Suprapubic skin (tissue), 4 donors: ENCODE measurements around the gene RSRC1. TPM values are rescaled to one million over a fixed set of nuclear protein-coding genes. Genes with fewer than 3 reads are reported as not detected.

Source experiments
- DNase-seq, 2 donors: peaks; one replicate each; pipeline ENCODE4 v3.0.0-alpha.2; 2019; ENCODE audit warnings: low spot score in 2 of 2
- H3K27ac ChIP-seq: fragments of 200-600 bp; sonication (generic); one replicate; pipeline ENCODE4 v1.5.1; 2019
- H3K27me3 ChIP-seq: fragments of 200-600 bp; sonication (generic); one replicate; pipeline ENCODE4 v1.5.1; 2019
- H3K36me3 ChIP-seq: fragments of 200-600 bp; sonication (generic); one replicate; pipeline ENCODE4 v1.5.1; 2019
- H3K4me1 ChIP-seq: fragments of 200-600 bp; sonication (generic); one replicate; pipeline ENCODE4 v1.5.1; 2019
- H3K4me3 ChIP-seq: fragments of 200-600 bp; sonication (generic); one replicate; pipeline ENCODE4 v1.5.1; 2019; ENCODE audit warnings: mild to moderate bottlenecking
- H3K9me3 ChIP-seq: fragments of 200-600 bp; sonication (generic); one replicate; pipeline ENCODE4 v1.5.1; 2019
- CTCF ChIP-seq, 2 donors: fragments of 200-600 bp in 1 of 2; fragments of 450-650 bp in 1 of 2; sonication (generic) in 1 of 2; IDR thresholded peaks; one replicate each; pipeline ENCODE4 v1.5.1; 2016 to 2019; ENCODE audit warnings: antibody characterized with exemption in 2 of 2, mild to moderate bottlenecking in 1 of 2, moderate library complexity in 1 of 2
- EP300 ChIP-seq: sonication (generic); formaldehyde crosslinking; IDR thresholded peaks from one replicate; pipeline ENCODE4 v1.6.1; 2017; ENCODE audit warnings: antibody characterized with exemption
- POLR2A ChIP-seq, 2 donors: fragments of 450-650 bp; IDR thresholded peaks; one replicate each; pipeline ENCODE4 v1.6.1; 2017; ENCODE audit warnings: antibody characterized with exemption in 2 of 2, mild to moderate bottlenecking in 2 of 2, moderate library complexity in 2 of 2
- POLR2AphosphoS5 ChIP-seq, 3 donors: sonication (generic); formaldehyde crosslinking; IDR thresholded peaks; one replicate each; pipeline ENCODE4 v1.6.1; 2017; ENCODE audit warnings: antibody characterized with exemption in 3 of 3
- WGBS: methylation state at CpG from one replicate; pipeline ENCODE4 v1.1.5; 2018; 5-methylcytosine and 5-hydroxymethylcytosine counted together
- total RNA-seq, 4 donors: library from RNA; depleted of rRNA; stranded (reverse); fragments of >200 nt; gene quantifications; one replicate each; pipeline ENCODE4 v1.1.0, GENCODE V29; 2016

Gene RSRC1
- total RNA-seq, 4 donors from 2014 or later: 20.4 to 33.2 (median 30.4) TPM

- Histone ChIP-seq H3K36me3 (no peaks in the 10 kb centered on the region), H3K4me1 (no peaks in the 10 kb centered on the region), H3K9me3 (no peaks in the 10 kb centered on the region), H3K4me3 (no peak overlapping the region), H3K27me3 (no peaks in the 10 kb centered on the region), H3K27ac (no peak overlapping the region)
- DNase-seq: no peak
- TF ChIP-seq POLR2A (IDR thresholded peaks at IDR 0.05) (no peak), EP300 (no peak), POLR2AphosphoS5 (IDR thresholded peaks at IDR 0.05) (no peak), CTCF (IDR thresholded peaks at IDR 0.05) (no peak)
- WGBS: 66% methylated on average over 2 of the region's 2 CpGs
Measured at GRCh38 chr3:158148218-158148617, 38.3 kb downstream of the RSRC1 start.

- Histone ChIP-seq H3K4me1 (no peaks in the 10 kb centered on the region), H3K27me3 (no peaks in the 10 kb centered on the region), H3K9me3 (no peaks in the 10 kb centered on the region), H3K27ac (no peak overlapping the region), H3K36me3 (no peaks in the 10 kb centered on the region), H3K4me3 (no peak overlapping the region)
- 76% methylated on average over 2 of the region's 2 CpGs for WGBS
- TF ChIP-seq POLR2AphosphoS5 (IDR thresholded peaks at IDR 0.05) (no peak), EP300 (no peak), CTCF (IDR thresholded peaks at IDR 0.05) (no peak), POLR2A (IDR thresholded peaks at IDR 0.05) (no peak)
- no peak for DNase-seq
Measured at GRCh38 chr3:158152186-158152585, 42.3 kb downstream of the RSRC1 start.

- H3K4me1 ChIP-seq: no peaks in the 10 kb centered on the region
- H3K27ac ChIP-seq: no peak overlapping the region
- no peak for DNase-seq
- TF ChIP-seq POLR2AphosphoS5 (IDR thresholded peaks at IDR 0.05): no peak
- no peaks in the 10 kb centered on the region for H3K27me3 ChIP-seq
- H3K9me3 ChIP-seq: no peaks in the 10 kb centered on the region
- no peak overlapping the region for H3K4me3 ChIP-seq
- H3K36me3 ChIP-seq: no peaks in the 10 kb centered on the region
Measured at GRCh38 chr3:158158969-158159368, 49.1 kb downstream of the RSRC1 start.

GRCh38 chr3:158159714-158160113, 49.8 kb downstream of the RSRC1 start:
- Histone ChIP-seq H3K9me3 (no peaks in the 10 kb centered on the region), H3K27me3 (no peaks in the 10 kb centered on the region), H3K4me3 (no peak overlapping the region), H3K27ac (no peak overlapping the region), H3K36me3 (no peaks in the 10 kb centered on the region), H3K4me1 (no peaks in the 10 kb centered on the region)
- 85% methylated on average over 3 of the region's 3 CpGs for WGBS
- TF ChIP-seq POLR2A (IDR thresholded peaks at IDR 0.05): no peak
- no peak for TF ChIP-seq CTCF (IDR thresholded peaks at IDR 0.05)
- TF ChIP-seq POLR2AphosphoS5 (IDR thresholded peaks at IDR 0.05): no peak
- no peak for TF ChIP-seq EP300
- no peak for DNase-seq

GRCh38 chr3:158160958-158161357, 51.1 kb downstream of the RSRC1 start:
- no peak for DNase-seq
- Histone ChIP-seq H3K27ac (no peak overlapping the region), H3K4me1 (no peaks in the 10 kb centered on the region), H3K9me3 (no peaks in the 10 kb centered on the region), H3K27me3 (no peaks in the 10 kb centered on the region), H3K36me3 (no peaks in the 10 kb centered on the region), H3K4me3 (no peak overlapping the region)
- TF ChIP-seq POLR2AphosphoS5 (IDR thresholded peaks at IDR 0.05): no peak
- TF ChIP-seq POLR2A (IDR thresholded peaks at IDR 0.05): no peak
- TF ChIP-seq EP300: no peak
- TF ChIP-seq CTCF (IDR thresholded peaks at IDR 0.05): no peak

- DNase-seq: no peak
Measured at GRCh38 chr3:158165141-158165655, 55.3 kb downstream of the RSRC1 start.

More at GRCh38 chr3:158165141-158165655, 55.3 kb downstream of the RSRC1 start:
- H3K36me3 ChIP-seq: no peaks in the 10 kb centered on the region
- TF ChIP-seq EP300 (no peak), CTCF (IDR thresholded peaks at IDR 0.05) (no peak), POLR2AphosphoS5 (IDR thresholded peaks at IDR 0.05) (no peak), POLR2A (IDR thresholded peaks at IDR 0.05) (no peak)
- peaks cover 4% of the 10 kb centered on the region for H3K4me1 ChIP-seq
- 92% methylated on average over 5 of the region's 5 CpGs for WGBS
- H3K4me3 ChIP-seq: no peak overlapping the region
- no peaks in the 10 kb centered on the region for H3K27me3 ChIP-seq
- H3K9me3 ChIP-seq: no peaks in the 10 kb centered on the region
- H3K27ac ChIP-seq: no peak overlapping the region
